CD14-positive monocyte (primary cell): Measurements from ENCODE around the gene RBMS1. TPM values are rescaled to one million over a fixed set of nuclear protein-coding genes. Genes with fewer than 3 reads are reported as not detected.

ENCODE experiments used
- DNase-seq, 3 donors: peaks; one replicate each; pipeline ENCODE4 v3.0.0-alpha.2; 2011 to 2022
- H2AFZ ChIP-seq: 2 replicates; pipeline ENCODE4 v1.6.0; 2012; ENCODE audit warnings: mild to moderate bottlenecking, low read depth, low read length, inconsistent platforms; ENCODE audit not compliant: insufficient read depth, poor library complexity, severe bottlenecking
- H3K27ac ChIP-seq, 2 donors: 1 replicate in 1 of 2; 2 replicates in 1 of 2; pipeline ENCODE4 v1.5.1; 2012 to 2013; ENCODE audit warnings: low read length in 2 of 2, control low read depth in 1 of 2, inconsistent platforms in 1 of 2, low read depth in 1 of 2, mild to moderate bottlenecking in 1 of 2
- H3K27me3 ChIP-seq, 2 donors: one replicate each; pipeline versions ENCODE4 v1.6.0 to v1.6.1; 2011 to 2013; ENCODE audit warnings: low read length in 2 of 2; ENCODE audit not compliant: control insufficient read depth in 2 of 2, insufficient read depth in 2 of 2
- H3K36me3 ChIP-seq, 2 donors: replicated peaks in 1 of 2; 1 replicate in 1 of 2; 2 replicates in 1 of 2; pipeline versions ENCODE4 v1.5.1 to v1.6.1; 2012 to 2013; ENCODE audit warnings: low read length in 2 of 2, control low read depth in 1 of 2, inconsistent platforms in 1 of 2, mild to moderate bottlenecking in 1 of 2; ENCODE audit not compliant: insufficient read depth in 2 of 2, control insufficient read depth in 1 of 2
- H3K4me1 ChIP-seq, 2 donors: 1 replicate in 1 of 2; 2 replicates in 1 of 2; pipeline versions ENCODE4 v1.5.1 to v1.6.1; 2012 to 2013; ENCODE audit warnings: low read length in 2 of 2, control low read depth in 1 of 2, inconsistent platforms in 1 of 2, mild to moderate bottlenecking in 1 of 2, moderate library complexity in 1 of 2; ENCODE audit not compliant: insufficient read depth in 2 of 2, control insufficient read depth in 1 of 2
- H3K4me2 ChIP-seq: replicated peaks from 2 replicates; pipeline ENCODE3; 2012; ENCODE audit warnings: low read length, moderate library complexity, mild to moderate bottlenecking; ENCODE audit not compliant: poor library complexity, severe bottlenecking; ENCODE audit errors: extremely low read depth
- H3K4me3 ChIP-seq, 3 experiments: fragments of 200-600 bp in 1 of 3; sonication (generic) in 1 of 3; replicated peaks in 1 of 3; 1 replicate in 2 of 3; 2 replicates in 1 of 3; pipeline ENCODE4 v1.5.1; 2011 to 2013; ENCODE audit warnings: low read length in 3 of 3, mild to moderate bottlenecking in 3 of 3, control low read depth in 2 of 3, low read depth in 2 of 3, inconsistent platforms in 1 of 3, moderate library complexity in 1 of 3
- H3K79me2 ChIP-seq: 2 replicates; pipeline ENCODE4 v1.6.0; 2012; ENCODE audit warnings: mild to moderate bottlenecking, control low read depth, inconsistent platforms, low read length, moderate library complexity; ENCODE audit not compliant: insufficient read depth
- H3K9ac ChIP-seq: 2 replicates; pipeline ENCODE4 v1.6.0; 2017; ENCODE audit warnings: low read length, mild to moderate bottlenecking; ENCODE audit not compliant: insufficient read depth, poor library complexity, severe bottlenecking
- H3K9me3 ChIP-seq, 2 donors: replicated peaks in 1 of 2; 1 replicate in 1 of 2; 2 replicates in 1 of 2; pipeline versions ENCODE4 v1.5.1 to v1.6.1; 2012 to 2013; ENCODE audit warnings: low read length in 2 of 2, control low read depth in 1 of 2; ENCODE audit not compliant: control insufficient read depth in 1 of 2, insufficient read depth in 1 of 2
- H4K20me1 ChIP-seq: 2 replicates; pipeline ENCODE4 v1.6.0; 2012; ENCODE audit warnings: mild to moderate bottlenecking, low read length, control low read depth, moderate library complexity; ENCODE audit not compliant: insufficient read depth
- H3K27ac Mint-ChIP-seq, 7 donors: one replicate each; pipeline ENCODE4 v1.8.0; 2020; ENCODE audit warnings: mild to moderate bottlenecking in 7 of 7, mixed read lengths in 7 of 7, moderate library complexity in 6 of 7, inconsistent platforms in 2 of 7
- H3K27me3 Mint-ChIP-seq, 3 donors: one replicate each; pipeline ENCODE4 v1.8.0; 2021 to 2022; ENCODE audit warnings: low read depth in 3 of 3, mild to moderate bottlenecking in 3 of 3, mixed read lengths in 3 of 3, moderate library complexity in 3 of 3, inconsistent platforms in 1 of 3
- H3K36me3 Mint-ChIP-seq, 2 donors: one replicate each; pipeline ENCODE4 v1.8.0; 2020; ENCODE audit warnings: mixed read lengths in 2 of 2, inconsistent platforms in 1 of 2, mild to moderate bottlenecking in 1 of 2
- H3K4me1 Mint-ChIP-seq: one replicate; pipeline ENCODE4 v1.8.0; 2020; ENCODE audit warnings: mild to moderate bottlenecking, mixed read lengths
- H3K4me3 Mint-ChIP-seq, 2 donors: one replicate each; pipeline ENCODE4 v1.8.0; 2020; ENCODE audit warnings: mild to moderate bottlenecking in 2 of 2, mixed read lengths in 2 of 2, moderate library complexity in 1 of 2
- H3K9me3 Mint-ChIP-seq, 7 donors: one replicate each; pipeline ENCODE4 v1.8.0; 2020 to 2022; ENCODE audit warnings: mixed read lengths in 7 of 7, mild to moderate bottlenecking in 6 of 7, moderate library complexity in 6 of 7, inconsistent platforms in 2 of 7
- CTCF ChIP-seq: fragments of 200-600 bp; IDR thresholded peaks from one replicate; pipeline ENCODE4 v1.8.0; 2022; ENCODE audit warnings: antibody characterized with exemption, mild to moderate bottlenecking
- WGBS: methylation state at CpG from one replicate; pipeline ENCODE4 v1.1.5; 2013; ENCODE audit warnings: missing lambda C conversion rate; ENCODE audit not compliant: insufficient coverage; 5-methylcytosine and 5-hydroxymethylcytosine counted together
- intact Hi-C, 2 donors: fragments of 100-400 bp; cut with micrococcal nuclease; formaldehyde crosslinking; loops; one replicate each; pipeline versions ENCODE4 v1.15.0 to v1.15.1; 2023
- polyA plus RNA-seq, 3 donors: library from polyadenylated mRNA; depleted of rRNA in 1 of 3; unstranded in 2 of 3; stranded (reverse) in 1 of 3; fragments of 300-500 nt in 2 of 3; fragments of >200 nt in 1 of 3; fragmentation: Illumina TruSeq in 2 of 3; gene quantifications; 1 replicate in 2 of 3; 2 replicates in 1 of 3; pipeline ENCODE4 v1.2.3, GENCODE V29; 2012 to 2021

The RBMS1 gene
- polyA plus RNA-seq, 3 donors: 88.2 to 91.2 (median 89.4) TPM

GRCh38 chr2:160288324-160288723, 205.3 kb downstream of the RBMS1 start:
- H3K4me1 Mint-ChIP-seq: peaks cover 18% of the 10 kb centered on the region
- peaks cover 65 to 79% of the 10 kb centered on the region in 2 donors for H3K36me3 Mint-ChIP-seq
- peaks cover 0 to 9% of the 10 kb centered on the region in 2 donors for H3K4me1 ChIP-seq
- DNase-seq: no peak
- H3K9me3 Mint-ChIP-seq: no peaks in the 10 kb centered on the region
- intact Hi-C loops: no loop called here
- no peak overlapping the region for H3K9ac ChIP-seq
- no peak overlapping the region for H3K4me2 ChIP-seq
- H3K36me3 ChIP-seq: peaks cover 63 to 90% of the 10 kb centered on the region in 2 donors
- no peak overlapping the region for H3K4me3 ChIP-seq
- H3K27me3 ChIP-seq: no peaks in the 10 kb centered on the region
- H3K27ac Mint-ChIP-seq: peak overlapping the region in 3 of 7 donors; percentile 24 to 38 (median 29)
- no peaks in the 10 kb centered on the region for H3K9me3 ChIP-seq
- no peak overlapping the region for H3K27ac ChIP-seq
- no peak overlapping the region for H2AFZ ChIP-seq
- 100% methylated on average over 1 of the region's 2 CpGs for WGBS
- H3K4me3 Mint-ChIP-seq: no peak overlapping the region
- TF ChIP-seq CTCF: no peak
- H3K79me2 ChIP-seq: no peaks in the 10 kb centered on the region
- peaks cover 12% of the 10 kb centered on the region for H4K20me1 ChIP-seq
- peaks cover 0 to 2% (median 2%) of the 10 kb centered on the region in 3 donors for H3K27me3 Mint-ChIP-seq

DNA sequence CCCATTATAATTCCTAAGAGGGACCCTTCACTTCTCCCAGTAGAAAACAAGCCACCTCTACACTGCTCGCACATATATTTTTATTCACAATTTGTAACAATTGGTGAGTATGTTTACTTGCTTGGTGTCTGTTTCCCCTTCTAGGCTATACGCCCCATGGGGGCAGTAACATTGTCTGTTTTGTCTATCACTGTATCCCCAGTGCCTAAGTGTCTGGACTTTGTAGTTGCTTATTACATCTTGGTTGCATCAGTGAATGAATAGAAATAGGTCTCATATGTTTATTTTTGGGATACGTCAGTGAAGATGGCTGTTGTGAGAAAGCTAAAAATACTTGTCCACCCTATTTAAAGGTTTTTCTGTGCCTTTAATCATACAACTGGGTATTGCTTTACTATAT, 206.1 kb downstream of the RBMS1 start:
- Histone ChIP-seq H3K4me2 (no peak overlapping the region), H3K27ac (no peak overlapping the region), H3K36me3 (peaks cover 63 to 90% of the 10 kb centered on the region in 2 donors), H3K9ac (no peak overlapping the region), H3K9me3 (no peaks in the 10 kb centered on the region), H2AFZ (no peak overlapping the region), H3K4me1 (peaks cover 0 to 9% of the 10 kb centered on the region in 2 donors), H3K27me3 (no peaks in the 10 kb centered on the region), H3K79me2 (no peaks in the 10 kb centered on the region), H3K4me3 (no peak overlapping the region), H4K20me1 (peaks cover 12% of the 10 kb centered on the region)
- Mint-ChIP-seq H3K27ac (no peak overlapping the region), H3K36me3 (peaks cover 63 to 79% of the 10 kb centered on the region in 2 donors), H3K4me1 (peaks cover 21% of the 10 kb centered on the region), H3K4me3 (no peak overlapping the region), H3K9me3 (no peaks in the 10 kb centered on the region), H3K27me3 (peaks cover 0 to 2% (median 2%) of the 10 kb centered on the region in 3 donors)
- WGBS: 100% methylated on average over 1 of the region's 3 CpGs
- TF ChIP-seq CTCF: no peak
- no peak for DNase-seq
- intact Hi-C loops: no loop called here
